Esophagus squamous epithelium (tissue), 4 donors: ENCODE data around the gene ANKFY1.

Experiments
- POLR2A ChIP-seq, 4 donors: fragments of 450-650 bp; IDR thresholded peaks; one replicate each; pipeline ENCODE4 v1.6.1; 2017; ENCODE audit warnings: antibody characterized with exemption in 4 of 4, mild to moderate bottlenecking in 4 of 4, moderate library complexity in 3 of 4
- TF ChIP-seq, protein P1 (sequence below), 6 experiments: fragments of 450-650 bp in 4 of 6; fragments of 200-600 bp in 2 of 6; sonication (generic) in 2 of 6; IDR thresholded peaks; one replicate each; pipeline ENCODE4 v1.5.1; 2016 to 2019; ENCODE audit warnings: antibody characterized with exemption in 6 of 6, mild to moderate bottlenecking in 4 of 6, moderate library complexity in 4 of 6

GRCh38 chr17:4175921-4176807, 87.6 kb downstream of the ANKFY1 start:
- TF ChIP-seq POLR2A (IDR thresholded peaks at IDR 0.05), result no peak
- TF ChIP-seq, protein P1, sequence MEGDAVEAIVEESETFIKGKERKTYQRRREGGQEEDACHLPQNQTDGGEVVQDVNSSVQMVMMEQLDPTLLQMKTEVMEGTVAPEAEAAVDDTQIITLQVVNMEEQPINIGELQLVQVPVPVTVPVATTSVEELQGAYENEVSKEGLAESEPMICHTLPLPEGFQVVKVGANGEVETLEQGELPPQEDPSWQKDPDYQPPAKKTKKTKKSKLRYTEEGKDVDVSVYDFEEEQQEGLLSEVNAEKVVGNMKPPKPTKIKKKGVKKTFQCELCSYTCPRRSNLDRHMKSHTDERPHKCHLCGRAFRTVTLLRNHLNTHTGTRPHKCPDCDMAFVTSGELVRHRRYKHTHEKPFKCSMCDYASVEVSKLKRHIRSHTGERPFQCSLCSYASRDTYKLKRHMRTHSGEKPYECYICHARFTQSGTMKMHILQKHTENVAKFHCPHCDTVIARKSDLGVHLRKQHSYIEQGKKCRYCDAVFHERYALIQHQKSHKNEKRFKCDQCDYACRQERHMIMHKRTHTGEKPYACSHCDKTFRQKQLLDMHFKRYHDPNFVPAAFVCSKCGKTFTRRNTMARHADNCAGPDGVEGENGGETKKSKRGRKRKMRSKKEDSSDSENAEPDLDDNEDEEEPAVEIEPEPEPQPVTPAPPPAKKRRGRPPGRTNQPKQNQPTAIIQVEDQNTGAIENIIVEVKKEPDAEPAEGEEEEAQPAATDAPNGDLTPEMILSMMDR (IDR thresholded peaks at IDR 0.05), result no peak
